ENCODE data around the gene TMEM164.

TMEM164 gene

GRCh38 chrX:110167952-110168451, 165.1 kb downstream of the TMEM164 start:
- WGBS (ENCODE audit: insufficient coverage, insufficient read length) = no CpG with 5 or more reads among the region's 9 CpGs
- H3K27me3 ChIP-seq (ENCODE audit: control insufficient read depth, insufficient read depth, low read length) = no peaks in the 10 kb centered on the region
- no peak overlapping the region for H3K27ac ChIP-seq (ENCODE audit: low read length)
- H3K36me3 ChIP-seq (ENCODE audit: control insufficient read depth, insufficient read depth, low read length) = no peaks in the 10 kb centered on the region
- no peak overlapping the region for H3K4me3 ChIP-seq (ENCODE audit: low read length)
- DNase-seq (ENCODE audit: low read depth, low spot score) = no peak
- H3K4me1 ChIP-seq (ENCODE audit: control insufficient read depth, insufficient read depth, low read length) = peaks cover 2% of the 10 kb centered on the region; the same call in 1 of the 2 replicates
- no peaks in the 10 kb centered on the region for H3K9me3 ChIP-seq (ENCODE audit: control insufficient read depth, insufficient read depth, low read length)

- Histone ChIP-seq H3K36me3 (ENCODE audit: control insufficient read depth, insufficient read depth, low read length) (no peaks in the 10 kb centered on the region), H3K9me3 (ENCODE audit: control insufficient read depth, insufficient read depth, low read length) (no peaks in the 10 kb centered on the region), H3K27ac (ENCODE audit: low read length) (no peak overlapping the region), H3K4me1 (ENCODE audit: control insufficient read depth, insufficient read depth, low read length) (peaks cover 2% of the 10 kb centered on the region; the same call in 1 of the 2 replicates), H3K27me3 (ENCODE audit: control insufficient read depth, insufficient read depth, low read length) (no peaks in the 10 kb centered on the region), H3K4me3 (ENCODE audit: low read length) (no peak overlapping the region)
- no peak for DNase-seq (ENCODE audit: low read depth, low spot score)
- no CpG with 5 or more reads among the region's 4 CpGs for WGBS (ENCODE audit: insufficient coverage, insufficient read length)
These were observed 165.7 kb downstream of the TMEM164 start for GRCh38 chrX:110168585-110168984.

GRCh38 chrX:110170029-110170428, 167.1 kb downstream of the TMEM164 start:
- H3K9me3 ChIP-seq (ENCODE audit: control insufficient read depth, insufficient read depth, low read length) = no peaks in the 10 kb centered on the region
- WGBS (ENCODE audit: insufficient coverage, insufficient read length) = no CpG with 5 or more reads among the region's 3 CpGs
- H3K4me1 ChIP-seq (ENCODE audit: control insufficient read depth, insufficient read depth, low read length) = peaks cover 2% of the 10 kb centered on the region; the same call in 1 of the 2 replicates
- H3K27me3 ChIP-seq (ENCODE audit: control insufficient read depth, insufficient read depth, low read length) = no peaks in the 10 kb centered on the region
- no peak overlapping the region for H3K4me3 ChIP-seq (ENCODE audit: low read length)
- no peak for DNase-seq (ENCODE audit: low read depth, low spot score)
- no peaks in the 10 kb centered on the region for H3K36me3 ChIP-seq (ENCODE audit: control insufficient read depth, insufficient read depth, low read length)
- no peak overlapping the region for H3K27ac ChIP-seq (ENCODE audit: low read length)

- H3K27me3 ChIP-seq (ENCODE audit: control insufficient read depth, insufficient read depth, low read length) = no peaks in the 10 kb centered on the region
- peaks cover 2% of the 10 kb centered on the region; the same call in 1 of the 2 replicates for H3K4me1 ChIP-seq (ENCODE audit: control insufficient read depth, insufficient read depth, low read length)
- no peaks in the 10 kb centered on the region for H3K9me3 ChIP-seq (ENCODE audit: control insufficient read depth, insufficient read depth, low read length)
- no peak overlapping the region for H3K4me3 ChIP-seq (ENCODE audit: low read length)
- no peak for DNase-seq (ENCODE audit: low read depth, low spot score)
- WGBS (ENCODE audit: insufficient coverage, insufficient read length) = no CpG with 5 or more reads among the region's 5 CpGs
- H3K36me3 ChIP-seq (ENCODE audit: control insufficient read depth, insufficient read depth, low read length) = no peaks in the 10 kb centered on the region
- H3K27ac ChIP-seq (ENCODE audit: low read length) = no peak overlapping the region
These were observed 168.5 kb downstream of the TMEM164 start for GRCh38 chrX:110171442-110171841.

- H3K9me3 ChIP-seq (ENCODE audit: control insufficient read depth, insufficient read depth, low read length) = no peaks in the 10 kb centered on the region
- no peaks in the 10 kb centered on the region for H3K27me3 ChIP-seq (ENCODE audit: control insufficient read depth, insufficient read depth, low read length)
- WGBS (ENCODE audit: insufficient coverage, insufficient read length) = no CpG with 5 or more reads among the region's 10 CpGs
- no peaks in the 10 kb centered on the region for H3K36me3 ChIP-seq (ENCODE audit: control insufficient read depth, insufficient read depth, low read length)
- peaks cover 2% of the 10 kb centered on the region; the same call in 1 of the 2 replicates for H3K4me1 ChIP-seq (ENCODE audit: control insufficient read depth, insufficient read depth, low read length)
- no peak overlapping the region for H3K4me3 ChIP-seq (ENCODE audit: low read length)
- H3K27ac ChIP-seq (ENCODE audit: low read length) = no peak overlapping the region
- DNase-seq (ENCODE audit: low read depth, low spot score) = no peak
These were observed 169.3 kb downstream of the TMEM164 start for GRCh38 chrX:110172215-110172614.

- no peak for DNase-seq (ENCODE audit: low read depth, low spot score)
- no peaks in the 10 kb centered on the region for H3K9me3 ChIP-seq (ENCODE audit: control insufficient read depth, insufficient read depth, low read length)
- no peaks in the 10 kb centered on the region for H3K36me3 ChIP-seq (ENCODE audit: control insufficient read depth, insufficient read depth, low read length)
- no peaks in the 10 kb centered on the region for H3K27me3 ChIP-seq (ENCODE audit: control insufficient read depth, insufficient read depth, low read length)
- no CpG with 5 or more reads among the region's 19 CpGs for WGBS (ENCODE audit: insufficient coverage, insufficient read length)
- H3K27ac ChIP-seq (ENCODE audit: low read length) = no peak overlapping the region
- no peaks in the 10 kb centered on the region for H3K4me1 ChIP-seq (ENCODE audit: control insufficient read depth, insufficient read depth, low read length)
- no peak overlapping the region for H3K4me3 ChIP-seq (ENCODE audit: low read length)
These were observed 170.6 kb downstream of the TMEM164 start for GRCh38 chrX:110173192-110174175.

- Histone ChIP-seq H3K4me1 (ENCODE audit: control insufficient read depth, insufficient read depth, low read length) (no peaks in the 10 kb centered on the region), H3K27ac (ENCODE audit: low read length) (no peak overlapping the region), H3K4me3 (ENCODE audit: low read length) (no peak overlapping the region), H3K9me3 (ENCODE audit: control insufficient read depth, insufficient read depth, low read length) (no peaks in the 10 kb centered on the region), H3K27me3 (ENCODE audit: control insufficient read depth, insufficient read depth, low read length) (no peaks in the 10 kb centered on the region), H3K36me3 (ENCODE audit: control insufficient read depth, insufficient read depth, low read length) (no peaks in the 10 kb centered on the region)
- no peak for DNase-seq (ENCODE audit: low read depth, low spot score)
- WGBS (ENCODE audit: insufficient coverage, insufficient read length) = no CpG with 5 or more reads among the region's 4 CpGs
These were observed 172.2 kb downstream of the TMEM164 start for GRCh38 chrX:110175146-110175545.

GRCh38 chrX:110175696-110176095, 172.8 kb downstream of the TMEM164 start:
- Histone ChIP-seq H3K9me3 (ENCODE audit: control insufficient read depth, insufficient read depth, low read length) (no peaks in the 10 kb centered on the region), H3K36me3 (ENCODE audit: control insufficient read depth, insufficient read depth, low read length) (no peaks in the 10 kb centered on the region), H3K4me1 (ENCODE audit: control insufficient read depth, insufficient read depth, low read length) (no peaks in the 10 kb centered on the region), H3K4me3 (ENCODE audit: low read length) (no peak overlapping the region), H3K27ac (ENCODE audit: low read length) (no peak overlapping the region), H3K27me3 (ENCODE audit: control insufficient read depth, insufficient read depth, low read length) (no peaks in the 10 kb centered on the region)
- DNase-seq (ENCODE audit: low read depth, low spot score) = no peak
- WGBS (ENCODE audit: insufficient coverage, insufficient read length) = no CpG with 5 or more reads among the region's 3 CpGs

- Histone ChIP-seq H3K4me1 (ENCODE audit: control insufficient read depth, insufficient read depth, low read length) (no peaks in the 10 kb centered on the region), H3K27ac (ENCODE audit: low read length) (no peak overlapping the region), H3K27me3 (ENCODE audit: control insufficient read depth, insufficient read depth, low read length) (no peaks in the 10 kb centered on the region), H3K36me3 (ENCODE audit: control insufficient read depth, insufficient read depth, low read length) (no peaks in the 10 kb centered on the region), H3K4me3 (ENCODE audit: low read length) (no peak overlapping the region), H3K9me3 (ENCODE audit: control insufficient read depth, insufficient read depth, low read length) (no peaks in the 10 kb centered on the region)
- WGBS (ENCODE audit: insufficient coverage, insufficient read length) = no CpG with 5 or more reads among the region's 5 CpGs
- DNase-seq (ENCODE audit: low read depth, low spot score) = no peak
These were observed 175.4 kb downstream of the TMEM164 start for GRCh38 chrX:110178179-110178865.

- H3K9me3 ChIP-seq (ENCODE audit: control insufficient read depth, insufficient read depth, low read length) = no peaks in the 10 kb centered on the region
- DNase-seq (ENCODE audit: low read depth, low spot score) = no peak
- H3K27ac ChIP-seq (ENCODE audit: low read length) = no peak overlapping the region
- H3K4me1 ChIP-seq (ENCODE audit: control insufficient read depth, insufficient read depth, low read length) = no peaks in the 10 kb centered on the region
- H3K27me3 ChIP-seq (ENCODE audit: control insufficient read depth, insufficient read depth, low read length) = no peaks in the 10 kb centered on the region
- no peaks in the 10 kb centered on the region for H3K36me3 ChIP-seq (ENCODE audit: control insufficient read depth, insufficient read depth, low read length)
- WGBS (ENCODE audit: insufficient coverage, insufficient read length) = no CpG with 5 or more reads among the region's 5 CpGs
- H3K4me3 ChIP-seq (ENCODE audit: low read length) = no peak overlapping the region
These were observed 177.4 kb downstream of the TMEM164 start for GRCh38 chrX:110180176-110180927.
